GM12891 (cell line): Measurements from ENCODE around the gene IGF1R.

ENCODE experiments used
- POLR2A ChIP-seq: IDR thresholded peaks from 2 replicates; pipeline ENCODE4 v1.6.1; 2011; ENCODE audit warnings: low read depth, low read length, control low read depth
- POLR2AphosphoS5 ChIP-seq: IDR thresholded peaks from 2 replicates; pipeline ENCODE4 v1.6.1; 2011; ENCODE audit warnings: low read depth, low read length, control low read depth
- TAF1 ChIP-seq: IDR thresholded peaks from 2 replicates; pipeline ENCODE4 v1.6.1; 2011; ENCODE audit warnings: low read depth, low read length, control low read depth

GRCh38 chr15:98896002-98896721 lies 247.8 kb downstream of the IGF1R start:
- no peak for TF ChIP-seq TAF1
- no peak for TF ChIP-seq POLR2A
- no peak for TF ChIP-seq POLR2AphosphoS5
